Stomach (tissue), 4 donors: ENCODE data around the gene STK32C.

ENCODE experiments used
- CTCF ChIP-seq, 7 experiments: fragments of 450-650 bp in 4 of 7; fragments of 200-600 bp in 3 of 7; sonication (generic) in 3 of 7; IDR thresholded peaks; one replicate each; pipeline ENCODE4 v1.5.1; 2016 to 2019; ENCODE audit warnings: antibody characterized with exemption in 7 of 7, control low read depth in 2 of 7, mild to moderate bottlenecking in 1 of 7
- POLR2A ChIP-seq, 4 donors: fragments of 450-650 bp; IDR thresholded peaks; one replicate each; pipeline ENCODE4 v1.6.1; 2016; ENCODE audit warnings: antibody characterized with exemption in 4 of 4, control low read depth in 2 of 4, mild to moderate bottlenecking in 1 of 4, moderate library complexity in 1 of 4

DNA sequence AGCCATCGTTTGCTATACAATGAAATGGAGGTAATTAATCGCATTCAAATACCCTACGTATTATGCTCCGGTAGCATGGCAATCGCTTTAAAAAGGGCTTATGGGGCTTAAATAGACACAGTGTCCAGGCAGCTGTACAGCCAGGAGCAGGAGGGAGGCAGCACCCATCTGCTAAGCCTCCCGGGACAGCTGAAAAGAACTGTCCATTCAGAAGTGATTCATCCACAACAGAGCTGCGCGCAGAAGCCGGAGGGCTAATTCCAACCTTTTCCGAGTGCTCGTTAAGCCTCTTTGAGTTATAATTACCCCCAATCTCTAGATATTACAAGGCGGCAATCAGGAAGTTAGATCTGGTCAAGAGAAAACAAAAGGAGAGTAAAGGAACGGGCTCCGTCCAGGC, 62.7 kb downstream of the STK32C start:
- no peak for TF ChIP-seq CTCF (IDR thresholded peaks at IDR 0.05)
- TF ChIP-seq POLR2A (IDR thresholded peaks at IDR 0.05): no peak
